HEK293 (cell line): ENCODE measurements around the gene TMEM119.

Experiments
- CTCF ChIA-PET: fragments of 350-600 bp; formaldehyde crosslinking; extraction: SDS; loops from one replicate; lab custom pipeline; 2021; ENCODE audit warnings: antibody characterized with exemption; lab: Yijun Ruan, JAX
- POLR2A ChIA-PET: fragments of 300-600 bp; formaldehyde crosslinking; extraction: SDS; loops from one replicate; lab custom pipeline; 2020; ENCODE audit warnings: antibody characterized with exemption, inconsistent platforms; lab: Yijun Ruan, JAX
- H3K27ac ChIP-seq: fragments of 200-500 bp; sonication (Bioruptor generic); 2 replicates; pipeline ENCODE4 v1.5.1; 2014; ENCODE audit warnings: low read depth, low read length, control low read depth, inconsistent platforms; ENCODE audit errors: extremely low read depth
- H3K36me3 ChIP-seq, 2 experiments: fragments of 200-500 bp in 1 of 2; sonication (Bioruptor generic) in 1 of 2; 1 replicate in 1 of 2; 2 replicates in 1 of 2; pipeline ENCODE4 v1.5.1; 2014 to 2017; ENCODE audit warnings: inconsistent platforms in 2 of 2, low read length in 2 of 2; ENCODE audit not compliant: control insufficient read depth in 2 of 2, insufficient read depth in 1 of 2
- H3K4me1 ChIP-seq: fragments of 200-500 bp; sonication (Bioruptor generic); 2 replicates; pipeline ENCODE4 v1.5.1; 2014; ENCODE audit warnings: mild to moderate bottlenecking, low read length, inconsistent platforms; ENCODE audit not compliant: control insufficient read depth, insufficient read depth
- H3K4me3 ChIP-seq: 2 replicates; pipeline ENCODE4 v1.5.1; 2011; ENCODE audit warnings: low read depth, mild to moderate bottlenecking, control low read depth, low read length, moderate library complexity
- H3K9me3 ChIP-seq: fragments of 200-500 bp; sonication (Bioruptor generic); 2 replicates; pipeline ENCODE4 v1.5.1; 2014; ENCODE audit warnings: low read depth, low read length, inconsistent platforms; ENCODE audit not compliant: control insufficient read depth, insufficient read depth
- GLI4 ChIP-seq: fragments of 450-650 bp; formaldehyde crosslinking; IDR thresholded peaks from 2 replicates; pipeline ENCODE4 v1.5.1; 2016; ENCODE audit warnings: missing biosample characterization, missing genetic modification characterization
- GLIS1 ChIP-seq: fragments of 450-650 bp; formaldehyde crosslinking; IDR thresholded peaks from 2 replicates; pipeline ENCODE4 v1.5.1; 2016; ENCODE audit warnings: missing biosample characterization, missing genetic modification characterization
- GLIS2 ChIP-seq: fragments of 450-650 bp; formaldehyde crosslinking; IDR thresholded peaks from 2 replicates; pipeline ENCODE4 v1.5.1; 2016; ENCODE audit warnings: missing biosample characterization, missing genetic modification characterization
- IKZF3 ChIP-seq: fragments of 450-650 bp; IDR thresholded peaks from 2 replicates; pipeline ENCODE4 v1.5.0; 2018; ENCODE audit warnings: missing biosample characterization, mild to moderate bottlenecking, missing genetic modification characterization, moderate library complexity
- KLF1 ChIP-seq: fragments of 450-650 bp; formaldehyde crosslinking; IDR thresholded peaks from 2 replicates; pipeline ENCODE4 v1.5.1; 2016; ENCODE audit warnings: missing biosample characterization, missing genetic modification characterization
- KLF10 ChIP-seq: fragments of 450-650 bp; IDR thresholded peaks from 2 replicates; pipeline ENCODE4 v1.5.1; 2018; ENCODE audit warnings: missing biosample characterization, mild to moderate bottlenecking, missing genetic modification characterization
- KLF8 ChIP-seq: fragments of 450-650 bp; formaldehyde crosslinking; IDR thresholded peaks from 2 replicates; pipeline ENCODE4 v1.5.1; 2016; ENCODE audit warnings: missing biosample characterization, missing genetic modification characterization
- OVOL3 ChIP-seq: fragments of 450-650 bp; formaldehyde crosslinking; IDR thresholded peaks from 2 replicates; pipeline ENCODE4 v1.5.1; 2016; ENCODE audit warnings: missing biosample characterization, missing genetic modification characterization
- SP2 ChIP-seq: fragments of 450-650 bp; formaldehyde crosslinking; IDR thresholded peaks from 2 replicates; pipeline ENCODE4 v1.5.1; 2016; ENCODE audit warnings: missing biosample characterization, missing genetic modification characterization
- YY2 ChIP-seq: fragments of 450-650 bp; formaldehyde crosslinking; IDR thresholded peaks from 2 replicates; pipeline ENCODE4 v1.5.1; 2016; ENCODE audit warnings: missing biosample characterization, missing genetic modification characterization
- ZBTB17 ChIP-seq: fragments of 450-650 bp; formaldehyde crosslinking; IDR thresholded peaks from 2 replicates; pipeline ENCODE4 v1.5.1; 2016; ENCODE audit warnings: missing biosample characterization, missing genetic modification characterization
- ZFHX2 ChIP-seq: fragments of 450-650 bp; formaldehyde crosslinking; conservative IDR thresholded peaks from 2 replicates; pipeline ENCODE4 v1.5.1; 2016; ENCODE audit warnings: missing biosample characterization, missing genetic modification characterization
- ZIC2 ChIP-seq: fragments of 450-650 bp; formaldehyde crosslinking; IDR thresholded peaks from 2 replicates; pipeline ENCODE4 v1.5.1; 2016; ENCODE audit warnings: missing biosample characterization, missing genetic modification characterization
- ZNF112 ChIP-seq: fragments of 450-650 bp; formaldehyde crosslinking; IDR thresholded peaks from 2 replicates; pipeline ENCODE4 v1.5.0; 2017; ENCODE audit warnings: missing biosample characterization, missing genetic modification characterization
- ZNF138 ChIP-seq: fragments of 450-650 bp; formaldehyde crosslinking; IDR thresholded peaks from 2 replicates; pipeline ENCODE4 v1.5.1; 2016; ENCODE audit warnings: missing biosample characterization, missing genetic modification characterization, borderline replicate concordance
- ZNF324 ChIP-seq: fragments of 450-650 bp; formaldehyde crosslinking; IDR thresholded peaks from 2 replicates; pipeline ENCODE4 v1.5.1; 2016; ENCODE audit warnings: missing biosample characterization, missing genetic modification characterization
- ZNF394 ChIP-seq: fragments of 450-650 bp; formaldehyde crosslinking; IDR thresholded peaks from 2 replicates; pipeline ENCODE4 v1.5.1; 2016; ENCODE audit warnings: missing biosample characterization, missing genetic modification characterization, mild to moderate bottlenecking, moderate library complexity, borderline replicate concordance
- ZNF514 ChIP-seq: fragments of 450-650 bp; formaldehyde crosslinking; IDR thresholded peaks from 2 replicates; pipeline ENCODE4 v1.5.1; 2016; ENCODE audit warnings: missing biosample characterization, missing genetic modification characterization
- ZNF664 ChIP-seq: fragments of 450-650 bp; formaldehyde crosslinking; IDR thresholded peaks from 2 replicates; pipeline ENCODE4 v1.5.1; 2016; ENCODE audit warnings: missing biosample characterization, missing genetic modification characterization
- ZNF677 ChIP-seq: fragments of 450-650 bp; IDR thresholded peaks from 2 replicates; pipeline ENCODE4 v1.5.0; 2018; ENCODE audit warnings: missing biosample characterization, mild to moderate bottlenecking, missing genetic modification characterization, moderate library complexity
- ZNF768 ChIP-seq: fragments of 450-650 bp; formaldehyde crosslinking; IDR thresholded peaks from 2 replicates; pipeline ENCODE4 v1.5.1; 2018; ENCODE audit warnings: missing biosample characterization, mild to moderate bottlenecking, missing genetic modification characterization
- TF ChIP-seq, protein P1 (sequence below): fragments of 450-650 bp; formaldehyde crosslinking; IDR thresholded peaks from 2 replicates; pipeline ENCODE4 v1.5.1; 2016; ENCODE audit warnings: missing biosample characterization, missing genetic modification characterization
- TF ChIP-seq, protein P2 (sequence below): fragments of 450-650 bp; formaldehyde crosslinking; IDR thresholded peaks from 2 replicates; pipeline ENCODE4 v1.5.1; 2016; ENCODE audit warnings: missing biosample characterization, missing genetic modification characterization
- TF ChIP-seq, protein P3 (sequence below): fragments of 450-650 bp; formaldehyde crosslinking; optimal IDR thresholded peaks from 2 replicates; pipeline ENCODE3; 2016; ENCODE audit warnings: missing biosample characterization, mild to moderate bottlenecking, missing genetic modification characterization
- TF ChIP-seq, protein P4 (sequence below): fragments of 450-650 bp; formaldehyde crosslinking; IDR thresholded peaks from 2 replicates; pipeline ENCODE4 v1.5.1; 2016; ENCODE audit warnings: missing biosample characterization, missing genetic modification characterization

Gene TMEM119

DNA sequence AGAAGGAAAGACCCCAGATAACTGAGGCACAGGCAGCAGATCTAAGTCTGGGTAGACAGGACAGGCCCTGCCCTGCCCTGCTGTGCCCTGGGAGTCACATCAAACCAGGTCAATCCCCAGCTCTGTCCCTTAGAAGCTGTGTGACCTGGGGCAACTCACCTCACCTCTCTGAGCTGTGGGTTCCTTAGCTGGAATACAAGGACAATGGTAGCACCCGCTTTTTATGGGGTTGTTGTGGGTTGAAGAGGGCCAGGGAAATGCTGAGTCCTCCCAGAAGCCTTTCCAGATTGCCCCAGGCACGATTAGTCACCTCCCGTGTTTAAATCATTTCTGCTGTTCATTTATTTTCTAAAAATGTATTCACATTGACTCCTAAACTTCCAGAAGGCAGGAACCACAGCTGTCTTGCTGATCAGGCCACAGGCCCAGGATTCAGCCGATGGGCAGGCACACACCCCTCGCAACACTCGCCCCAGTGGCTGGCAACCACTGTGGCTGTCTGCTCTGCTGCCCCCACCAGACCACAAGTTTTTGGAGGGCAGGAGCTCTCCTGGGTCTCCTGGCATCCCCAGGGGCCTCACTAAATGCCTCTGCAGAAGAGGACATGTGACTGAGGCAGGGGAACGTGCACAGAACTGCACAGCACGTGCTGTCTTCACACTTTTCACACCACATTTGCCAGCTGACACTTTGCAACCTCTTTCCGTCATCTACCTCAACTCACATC, 32.8 kb upstream of the TMEM119 start (continued):
- TF ChIP-seq ZNF677 (tag by site-specific recombination) (no peak), GLIS1 (tag by site-specific recombination) (peak; percentile 61), ZNF768 (peak; percentile 85; the same call in 1 of the 2 replicates), GLIS2 (tag by site-specific recombination) (peak; percentile 30; the same call in 1 of the 2 replicates), YY2 (tag by site-specific recombination) (no peak), GLI4 (tag by site-specific recombination) (no peak), ZBTB17 (peak; percentile 45; the same call in 1 of the 2 replicates)
- TF ChIP-seq, protein P1, sequence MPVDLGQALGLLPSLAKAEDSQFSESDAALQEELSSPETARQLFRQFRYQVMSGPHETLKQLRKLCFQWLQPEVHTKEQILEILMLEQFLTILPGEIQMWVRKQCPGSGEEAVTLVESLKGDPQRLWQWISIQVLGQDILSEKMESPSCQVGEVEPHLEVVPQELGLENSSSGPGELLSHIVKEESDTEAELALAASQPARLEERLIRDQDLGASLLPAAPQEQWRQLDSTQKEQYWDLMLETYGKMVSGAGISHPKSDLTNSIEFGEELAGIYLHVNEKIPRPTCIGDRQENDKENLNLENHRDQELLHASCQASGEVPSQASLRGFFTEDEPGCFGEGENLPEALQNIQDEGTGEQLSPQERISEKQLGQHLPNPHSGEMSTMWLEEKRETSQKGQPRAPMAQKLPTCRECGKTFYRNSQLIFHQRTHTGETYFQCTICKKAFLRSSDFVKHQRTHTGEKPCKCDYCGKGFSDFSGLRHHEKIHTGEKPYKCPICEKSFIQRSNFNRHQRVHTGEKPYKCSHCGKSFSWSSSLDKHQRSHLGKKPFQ (tag by site-specific recombination), result peak; percentile 96

DNA sequence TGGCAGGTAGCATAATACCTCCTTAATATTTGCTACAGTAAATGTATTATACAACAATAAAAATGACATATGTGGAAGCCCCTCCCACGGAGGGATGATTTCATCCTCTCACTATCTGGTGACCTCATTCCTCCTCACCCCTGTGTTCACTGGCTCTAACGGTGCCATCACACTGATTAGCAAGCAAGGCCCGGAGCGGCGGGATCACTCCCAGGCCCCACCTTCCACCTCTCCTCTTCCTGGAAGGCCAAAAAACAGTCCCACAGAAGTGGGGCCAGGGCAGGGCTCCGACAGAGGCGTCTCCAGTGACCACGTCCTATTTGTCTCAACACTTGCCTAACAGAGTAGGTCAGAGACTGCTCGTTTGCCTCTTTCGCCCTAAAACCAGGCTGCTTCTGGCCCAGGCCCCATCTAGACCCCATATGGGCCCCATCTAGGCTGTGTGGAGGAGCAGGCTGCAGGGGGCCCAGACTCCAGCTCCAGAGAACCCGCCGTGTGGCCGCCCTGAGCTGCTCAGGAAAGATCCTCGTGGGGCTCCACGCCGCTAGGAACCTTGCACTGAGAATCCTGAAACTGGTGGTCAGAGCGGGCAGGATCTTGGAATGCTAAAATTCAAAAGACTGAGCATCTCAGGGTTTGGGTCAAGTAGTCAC, 32.1 kb upstream of the TMEM119 start:
- H3K36me3 ChIP-seq, result no peaks in the 10 kb centered on the region
- no peaks in the 10 kb centered on the region; the same call in 1 of the 2 replicates for H3K4me1 ChIP-seq
- ChIA-PET POLR2A (interaction anchor here (1.1 to 1.3 kb wide), 3 partner anchors 10 to 68 kb away, joined by 3 to 5 read pairs (median 3); partner anchors contain the start of gene ISCU), CTCF (interaction anchor here (0.6 to 3.9 kb wide), 4 partner anchors 12 to 711 kb away, joined by 3 to 27 read pairs (median 4); no protein-coding TSS in a partner anchor)
- no peak overlapping the region for H3K4me3 ChIP-seq
- H3K27ac ChIP-seq, result no peak overlapping the region
- no peaks in the 10 kb centered on the region for H3K9me3 ChIP-seq
- TF ChIP-seq GLIS2 (tag by site-specific recombination) (0 out of 2 replicates have a peak, but pooled peaks have one; percentile 40), KLF8 (tag by site-specific recombination) (peak; percentile 68), KLF10 (tag by site-specific recombination) (0 out of 2 replicates have a peak, but pooled peaks have one; percentile 43), SP2 (tag by site-specific recombination) (peak; percentile 66), KLF1 (peak; percentile 16; the same call in 1 of the 2 replicates), ZFHX2 (tag by site-specific recombination) (peak; percentile 42; the same call in 1 of the 2 replicates), ZNF394 (tag by site-specific recombination) (peak; percentile 53; the same call in 1 of the 2 replicates), ZNF112 (tag by site-specific recombination) (no peak), GLIS1 (tag by site-specific recombination) (peak; percentile 76), OVOL3 (tag by site-specific recombination) (peak; percentile 69; the same call in 1 of the 2 replicates), ZNF324 (tag by site-specific recombination) (0 out of 2 replicates have a peak, but pooled peaks have one; percentile 29), ZNF664 (tag by site-specific recombination) (no peak), ZBTB17 (peak; percentile 54; the same call in 1 of the 2 replicates), IKZF3 (tag by site-specific recombination) (peak; percentile 84), ZIC2 (peak; percentile 68), ZNF514 (tag by site-specific recombination) (no peak), ZNF138 (tag by site-specific recombination) (no peak)
- TF ChIP-seq, protein P2, sequence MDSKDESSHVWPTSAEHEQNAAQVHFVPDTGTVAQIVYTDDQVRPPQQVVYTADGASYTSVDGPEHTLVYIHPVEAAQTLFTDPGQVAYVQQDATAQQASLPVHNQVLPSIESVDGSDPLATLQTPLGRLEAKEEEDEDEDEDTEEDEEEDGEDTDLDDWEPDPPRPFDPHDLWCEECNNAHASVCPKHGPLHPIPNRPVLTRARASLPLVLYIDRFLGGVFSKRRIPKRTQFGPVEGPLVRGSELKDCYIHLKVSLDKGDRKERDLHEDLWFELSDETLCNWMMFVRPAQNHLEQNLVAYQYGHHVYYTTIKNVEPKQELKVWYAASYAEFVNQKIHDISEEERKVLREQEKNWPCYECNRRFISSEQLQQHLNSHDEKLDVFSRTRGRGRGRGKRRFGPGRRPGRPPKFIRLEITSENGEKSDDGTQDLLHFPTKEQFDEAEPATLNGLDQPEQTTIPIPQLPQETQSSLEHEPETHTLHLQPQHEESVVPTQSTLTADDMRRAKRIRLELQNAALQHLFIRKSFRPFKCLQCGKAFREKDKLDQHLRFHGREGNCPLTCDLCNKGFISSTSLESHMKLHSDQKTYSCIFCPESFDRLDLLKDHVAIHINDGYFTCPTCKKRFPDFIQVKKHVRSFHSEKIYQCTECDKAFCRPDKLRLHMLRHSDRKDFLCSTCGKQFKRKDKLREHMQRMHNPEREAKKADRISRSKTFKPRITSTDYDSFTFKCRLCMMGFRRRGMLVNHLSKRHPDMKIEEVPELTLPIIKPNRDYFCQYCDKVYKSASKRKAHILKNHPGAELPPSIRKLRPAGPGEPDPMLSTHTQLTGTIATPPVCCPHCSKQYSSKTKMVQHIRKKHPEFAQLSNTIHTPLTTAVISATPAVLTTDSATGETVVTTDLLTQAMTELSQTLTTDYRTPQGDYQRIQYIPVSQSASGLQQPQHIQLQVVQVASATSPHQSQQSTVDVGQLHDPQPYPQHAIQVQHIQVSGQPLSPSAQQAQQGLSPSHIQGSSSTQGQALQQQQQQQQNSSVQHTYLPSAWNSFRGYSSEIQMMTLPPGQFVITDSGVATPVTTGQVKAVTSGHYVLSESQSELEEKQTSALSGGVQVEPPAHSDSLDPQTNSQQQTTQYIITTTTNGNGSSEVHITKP, result peak; percentile 68
- TF ChIP-seq, protein P3, sequence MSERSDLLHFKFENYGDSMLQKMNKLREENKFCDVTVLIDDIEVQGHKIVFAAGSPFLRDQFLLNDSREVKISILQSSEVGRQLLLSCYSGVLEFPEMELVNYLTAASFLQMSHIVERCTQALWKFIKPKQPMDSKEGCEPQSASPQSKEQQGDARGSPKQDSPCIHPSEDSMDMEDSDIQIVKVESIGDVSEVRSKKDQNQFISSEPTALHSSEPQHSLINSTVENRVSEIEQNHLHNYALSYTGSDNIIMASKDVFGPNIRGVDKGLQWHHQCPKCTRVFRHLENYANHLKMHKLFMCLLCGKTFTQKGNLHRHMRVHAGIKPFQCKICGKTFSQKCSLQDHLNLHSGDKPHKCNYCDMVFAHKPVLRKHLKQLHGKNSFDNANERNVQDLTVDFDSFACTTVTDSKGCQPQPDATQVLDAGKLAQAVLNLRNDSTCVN (tag by site-specific recombination), result peak; percentile 7
- TF ChIP-seq, protein P4, sequence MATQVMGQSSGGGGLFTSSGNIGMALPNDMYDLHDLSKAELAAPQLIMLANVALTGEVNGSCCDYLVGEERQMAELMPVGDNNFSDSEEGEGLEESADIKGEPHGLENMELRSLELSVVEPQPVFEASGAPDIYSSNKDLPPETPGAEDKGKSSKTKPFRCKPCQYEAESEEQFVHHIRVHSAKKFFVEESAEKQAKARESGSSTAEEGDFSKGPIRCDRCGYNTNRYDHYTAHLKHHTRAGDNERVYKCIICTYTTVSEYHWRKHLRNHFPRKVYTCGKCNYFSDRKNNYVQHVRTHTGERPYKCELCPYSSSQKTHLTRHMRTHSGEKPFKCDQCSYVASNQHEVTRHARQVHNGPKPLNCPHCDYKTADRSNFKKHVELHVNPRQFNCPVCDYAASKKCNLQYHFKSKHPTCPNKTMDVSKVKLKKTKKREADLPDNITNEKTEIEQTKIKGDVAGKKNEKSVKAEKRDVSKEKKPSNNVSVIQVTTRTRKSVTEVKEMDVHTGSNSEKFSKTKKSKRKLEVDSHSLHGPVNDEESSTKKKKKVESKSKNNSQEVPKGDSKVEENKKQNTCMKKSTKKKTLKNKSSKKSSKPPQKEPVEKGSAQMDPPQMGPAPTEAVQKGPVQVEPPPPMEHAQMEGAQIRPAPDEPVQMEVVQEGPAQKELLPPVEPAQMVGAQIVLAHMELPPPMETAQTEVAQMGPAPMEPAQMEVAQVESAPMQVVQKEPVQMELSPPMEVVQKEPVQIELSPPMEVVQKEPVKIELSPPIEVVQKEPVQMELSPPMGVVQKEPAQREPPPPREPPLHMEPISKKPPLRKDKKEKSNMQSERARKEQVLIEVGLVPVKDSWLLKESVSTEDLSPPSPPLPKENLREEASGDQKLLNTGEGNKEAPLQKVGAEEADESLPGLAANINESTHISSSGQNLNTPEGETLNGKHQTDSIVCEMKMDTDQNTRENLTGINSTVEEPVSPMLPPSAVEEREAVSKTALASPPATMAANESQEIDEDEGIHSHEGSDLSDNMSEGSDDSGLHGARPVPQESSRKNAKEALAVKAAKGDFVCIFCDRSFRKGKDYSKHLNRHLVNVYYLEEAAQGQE, result no peak
